GM18868 (cell line): ENCODE measurements around the gene ASB9.

Source experiments
- ATAC-seq: cut with Tn5 transposase; IDR thresholded peaks from one replicate; pipeline ENCODE4 v1.9.1; 2021; ENCODE audit warnings: mild to moderate bottlenecking, moderate library complexity; ENCODE audit not compliant: unreplicated experiment

The ASB9 gene

GRCh38 chrX:15242899-15243555 lies 26.9 kb downstream of the ASB9 start:
- no peak for ATAC-seq

- no peak for ATAC-seq
Observed at GRCh38 chrX:15241301-15241700, 28.6 kb downstream of the ASB9 start.

- ATAC-seq, result no peak
Observed at GRCh38 chrX:15240414-15240813, 29.5 kb downstream of the ASB9 start.

- no peak for ATAC-seq
Observed at GRCh38 chrX:15236146-15236545, 33.7 kb downstream of the ASB9 start.

GRCh38 chrX:15235001-15235400 lies 34.9 kb downstream of the ASB9 start:
- ATAC-seq, result no peak

GRCh38 chrX:15233416-15234015 lies 36.4 kb downstream of the ASB9 start:
- ATAC-seq, result no peak

GRCh38 chrX:15224747-15225146 lies 45.1 kb downstream of the ASB9 start:
- no peak for ATAC-seq

GRCh38 chrX:15221321-15221720 lies 48.6 kb downstream of the ASB9 start:
- ATAC-seq, result no peak

- ATAC-seq, result no peak
Observed at GRCh38 chrX:15217161-15217560, 52.7 kb downstream of the ASB9 start.

- ATAC-seq, result no peak
Observed at GRCh38 chrX:15216280-15216679, 53.6 kb downstream of the ASB9 start.

- ATAC-seq, result no peak
Observed at GRCh38 chrX:15215366-15215765, 54.5 kb downstream of the ASB9 start.

GRCh38 chrX:15214588-15214987 lies 55.3 kb downstream of the ASB9 start:
- no peak for ATAC-seq

- ATAC-seq, result no peak
Observed at GRCh38 chrX:15209096-15209495, 60.8 kb downstream of the ASB9 start.

- no peak for ATAC-seq
Observed at GRCh38 chrX:15207994-15208393, 61.9 kb downstream of the ASB9 start.

GRCh38 chrX:15207384-15207783 lies 62.5 kb downstream of the ASB9 start:
- ATAC-seq, result no peak

- no peak for ATAC-seq
Observed at GRCh38 chrX:15206306-15206705, 63.6 kb downstream of the ASB9 start.

- ATAC-seq, result peak; percentile 85
Observed at GRCh38 chrX:15204130-15204751, 65.6 kb downstream of the ASB9 start.

- no peak for ATAC-seq
Observed at GRCh38 chrX:15203694-15204093, 66.2 kb downstream of the ASB9 start.

- peak; percentile 37 for ATAC-seq
Observed at GRCh38 chrX:15202454-15203177, 67.3 kb downstream of the ASB9 start.

GRCh38 chrX:15200871-15201270 lies 69.0 kb downstream of the ASB9 start:
- no peak for ATAC-seq

- peak; percentile 52 for ATAC-seq
Observed at GRCh38 chrX:15198608-15199202, 71.2 kb downstream of the ASB9 start.
